Measurements from ENCODE around the gene DHRS12.

DNA sequence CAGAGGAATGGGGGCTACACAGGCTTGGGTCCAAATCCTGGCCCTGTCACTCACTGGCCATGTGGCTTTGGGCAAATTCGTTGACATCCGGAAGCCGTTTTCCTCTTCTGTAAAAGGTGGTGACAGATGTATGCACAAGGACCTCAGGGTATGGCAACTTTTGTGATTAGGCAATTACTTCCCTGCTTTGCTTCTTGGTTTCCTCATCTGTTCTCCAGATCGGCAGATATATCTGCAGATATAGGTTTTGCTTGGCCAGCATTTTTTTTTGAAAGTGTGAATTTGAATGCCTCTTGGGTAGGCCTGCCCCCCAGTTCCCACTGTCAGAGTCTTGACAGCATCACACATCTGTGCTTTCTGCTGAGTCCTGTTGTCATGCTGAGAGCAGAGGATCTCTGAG, 23.3 kb upstream of the DHRS12 start:
- TF ChIP-seq, protein P1, sequence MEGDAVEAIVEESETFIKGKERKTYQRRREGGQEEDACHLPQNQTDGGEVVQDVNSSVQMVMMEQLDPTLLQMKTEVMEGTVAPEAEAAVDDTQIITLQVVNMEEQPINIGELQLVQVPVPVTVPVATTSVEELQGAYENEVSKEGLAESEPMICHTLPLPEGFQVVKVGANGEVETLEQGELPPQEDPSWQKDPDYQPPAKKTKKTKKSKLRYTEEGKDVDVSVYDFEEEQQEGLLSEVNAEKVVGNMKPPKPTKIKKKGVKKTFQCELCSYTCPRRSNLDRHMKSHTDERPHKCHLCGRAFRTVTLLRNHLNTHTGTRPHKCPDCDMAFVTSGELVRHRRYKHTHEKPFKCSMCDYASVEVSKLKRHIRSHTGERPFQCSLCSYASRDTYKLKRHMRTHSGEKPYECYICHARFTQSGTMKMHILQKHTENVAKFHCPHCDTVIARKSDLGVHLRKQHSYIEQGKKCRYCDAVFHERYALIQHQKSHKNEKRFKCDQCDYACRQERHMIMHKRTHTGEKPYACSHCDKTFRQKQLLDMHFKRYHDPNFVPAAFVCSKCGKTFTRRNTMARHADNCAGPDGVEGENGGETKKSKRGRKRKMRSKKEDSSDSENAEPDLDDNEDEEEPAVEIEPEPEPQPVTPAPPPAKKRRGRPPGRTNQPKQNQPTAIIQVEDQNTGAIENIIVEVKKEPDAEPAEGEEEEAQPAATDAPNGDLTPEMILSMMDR (IDR thresholded peaks at IDR 0.05; ENCODE audit: borderline replicate concordance, extremely low read depth, low read length, poor library complexity, severe bottlenecking): no peak
- TF ChIP-seq EZH2 (IDR thresholded peaks at IDR 0.05; ENCODE audit: borderline replicate concordance, low read depth, low read length, severe bottlenecking): no peak

Measured in DND-41 (cell line).